GM21576 (cell line): ENCODE results near the gene ZNF777.
"Not testable (repeated sequence)": the region's sequence is repeated elsewhere in the genome, so short reads cannot be mapped to it uniquely, and the experiment has no call there.

Source experiments
- ATAC-seq: cut with Tn5 transposase; IDR thresholded peaks from one replicate; pipeline ENCODE4 v1.9.1; 2021; ENCODE audit warnings: mild to moderate bottlenecking, moderate library complexity; ENCODE audit not compliant: unreplicated experiment

ZNF777 gene

GRCh38 chr7:149460493-149461277, at the start of gene ZNF777:
TSS of gene ZNF777 (minus strand) at chr7:149461062. CDS start at chr7:149456022, 5,040 bp downstream.
- peak; percentile 95 for ATAC-seq

DNA sequence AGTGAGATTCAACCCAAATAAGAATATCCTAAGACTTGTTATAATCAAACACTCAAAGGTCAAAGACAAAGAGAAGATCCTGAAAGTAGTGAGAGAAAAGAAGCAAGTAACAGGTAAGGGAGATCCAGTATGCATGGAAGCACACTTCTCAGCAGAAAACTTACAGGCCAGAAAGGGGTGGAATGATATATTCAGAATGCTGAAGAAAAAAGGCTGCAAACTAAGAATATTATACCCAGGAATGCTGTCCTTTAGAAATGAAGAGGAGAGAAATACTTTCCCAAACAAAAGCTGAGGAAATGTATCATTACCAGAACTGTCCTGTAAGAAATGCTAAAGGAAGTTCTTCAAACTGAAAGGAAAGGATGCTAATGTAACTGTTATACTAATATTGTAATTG, 49.4 kb upstream of the ZNF777 start:
- ATAC-seq = no peak

- ATAC-seq = no peak
Observed at GRCh38 chr7:149509774-149510173, 48.9 kb upstream of the ZNF777 start.

- no peak for ATAC-seq
Observed at GRCh38 chr7:149505551-149505950, 44.7 kb upstream of the ZNF777 start.

GRCh38 chr7:149501651-149502050, 40.8 kb upstream of the ZNF777 start:
- no peak for ATAC-seq

DNA sequence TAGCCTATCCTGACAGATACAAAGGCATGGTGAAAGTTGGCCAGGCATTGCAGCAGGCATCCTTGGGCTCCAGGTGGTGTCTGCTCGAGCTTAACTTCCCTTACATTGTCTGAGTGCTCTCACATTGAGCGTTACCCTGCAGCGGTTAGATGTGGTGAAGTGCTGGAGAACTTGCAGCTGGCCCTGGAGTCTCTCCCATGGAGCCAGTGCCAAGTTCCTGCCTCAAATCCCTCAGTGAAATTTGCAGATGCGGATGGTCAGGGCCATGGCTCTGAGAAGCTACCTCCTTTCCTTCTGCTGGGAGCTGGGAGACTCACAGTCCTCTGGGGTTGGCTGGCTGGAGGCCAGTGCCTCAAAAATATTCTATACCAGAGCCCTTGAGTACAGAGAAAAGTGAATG, 40.0 kb upstream of the ZNF777 start:
- ATAC-seq = no peak

DNA sequence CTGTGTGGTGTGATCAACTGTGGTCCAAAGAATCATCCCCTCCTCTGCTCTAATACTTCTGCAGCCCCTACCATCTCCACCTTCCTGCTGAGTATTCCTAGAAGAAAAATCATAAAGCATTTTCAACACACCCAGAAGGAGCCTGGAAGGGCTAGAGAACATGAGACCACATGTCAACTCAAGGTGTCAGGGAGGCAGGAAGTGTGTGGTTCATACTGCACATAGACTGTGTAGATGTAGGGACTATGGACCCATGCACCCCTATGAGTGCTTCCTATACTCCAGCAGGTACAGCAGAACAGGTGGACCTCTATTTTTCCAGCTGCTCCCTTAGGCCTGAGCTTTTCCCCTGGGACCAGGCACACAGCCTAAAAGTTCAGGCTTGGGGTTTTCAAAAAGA, 39.3 kb upstream of the ZNF777 start:
- ATAC-seq = no peak

DNA sequence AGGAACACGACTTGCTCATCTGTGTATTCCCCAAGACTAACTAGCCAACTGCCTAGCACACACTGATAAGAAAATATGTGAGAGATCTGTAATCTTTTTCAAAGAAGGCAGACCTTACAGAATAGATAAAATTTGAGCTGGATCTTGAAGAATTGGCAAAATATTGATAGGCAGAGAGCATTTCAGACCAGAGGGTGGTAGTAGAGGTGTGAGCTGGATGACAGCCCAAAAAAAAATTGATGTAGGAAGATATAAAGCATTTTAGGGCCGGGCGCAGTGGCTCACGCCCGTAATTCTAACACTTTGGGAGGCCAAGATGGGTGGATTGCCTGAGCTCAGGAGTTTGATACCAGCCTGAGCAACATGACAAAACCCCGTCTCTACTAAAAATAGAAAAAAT, 37.9 kb upstream of the ZNF777 start:
- ATAC-seq = no peak

GRCh38 chr7:149497467-149498261, 36.8 kb upstream of the ZNF777 start, which contains the start of gene ZNF746:
TSS of gene ZNF746 (minus strand) at chr7:149497809. CDS start at chr7:149497536, 273 bp downstream.
- ATAC-seq = peak; percentile 93

DNA sequence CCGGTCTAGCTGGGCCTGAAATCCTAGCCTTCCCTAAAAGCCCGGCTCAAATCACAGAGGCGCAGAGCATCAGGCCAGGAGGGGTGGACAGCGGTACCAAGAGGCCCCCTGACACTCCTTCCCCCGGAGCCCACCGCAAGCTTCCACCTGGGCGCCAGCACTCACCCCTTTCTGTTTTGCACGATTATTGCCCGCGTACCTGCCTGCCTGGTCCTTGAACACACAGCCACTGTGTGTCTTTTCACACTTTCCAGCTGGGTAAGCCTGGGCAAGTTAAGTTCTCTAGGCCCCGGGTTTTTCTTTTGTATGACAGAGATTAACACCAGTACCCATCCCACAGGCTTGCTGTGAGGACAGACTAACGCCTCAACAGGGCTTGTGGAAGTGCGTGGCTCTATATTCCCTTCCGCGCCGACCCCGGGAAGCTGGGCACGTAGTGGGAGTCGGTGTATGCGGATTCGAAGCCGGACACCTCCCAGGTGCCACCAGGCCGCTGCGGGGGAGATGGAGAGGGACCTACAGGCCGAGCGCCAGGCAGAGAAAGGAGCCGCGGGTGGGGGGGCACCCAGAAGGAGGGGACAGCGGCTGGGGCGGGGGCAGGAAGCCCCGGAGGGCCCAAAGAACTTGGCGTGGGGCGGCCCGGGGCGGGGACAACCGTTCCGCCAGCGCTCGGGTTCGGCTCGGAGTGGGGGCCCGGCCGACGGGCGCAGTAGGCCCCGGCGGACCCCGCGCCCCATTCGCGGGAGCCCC, 36.0 kb upstream of the ZNF777 start:
- peak; percentile 21 for ATAC-seq

DNA sequence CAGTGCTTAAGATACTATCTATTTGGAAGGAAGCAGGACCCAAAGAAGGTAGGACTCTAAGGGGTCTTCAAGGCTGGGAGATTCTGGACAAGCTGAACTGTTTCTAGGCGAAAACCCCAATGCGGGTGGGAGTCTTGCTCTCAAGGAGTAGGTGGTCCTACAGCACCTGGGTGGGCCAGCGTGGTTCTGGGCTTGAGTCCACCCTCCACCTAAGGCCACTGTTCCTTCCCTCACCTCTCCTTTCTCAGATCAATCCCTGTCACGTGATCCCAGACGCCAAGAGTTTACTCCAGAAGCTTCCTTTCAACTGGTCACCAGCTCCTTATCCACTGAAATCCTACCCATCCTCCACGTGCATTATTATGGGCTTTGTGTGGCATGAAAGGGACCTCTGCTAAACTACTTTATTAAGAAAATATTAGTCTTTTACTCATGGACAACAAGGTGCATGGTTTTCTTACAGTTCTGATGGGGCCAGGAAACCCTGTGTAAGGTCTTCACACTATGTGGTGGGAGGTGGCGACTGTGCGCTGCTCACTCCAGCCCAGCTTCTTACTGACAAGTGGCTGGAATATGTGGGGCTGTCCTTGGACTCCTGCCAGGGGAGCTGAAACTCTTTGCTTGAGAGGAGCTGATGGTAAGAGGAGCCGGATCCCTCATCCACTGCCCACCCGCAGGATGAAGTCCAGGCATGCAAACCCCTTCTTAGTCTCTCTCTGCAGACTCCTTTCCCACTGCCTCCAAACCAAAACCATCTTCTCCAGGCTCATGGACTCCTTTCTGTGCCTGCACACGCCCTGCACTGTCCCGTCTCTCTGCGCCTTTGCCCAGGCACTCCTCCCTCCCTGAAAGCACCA, 35.2 kb upstream of the ZNF777 start:
- no peak for ATAC-seq

GRCh38 chr7:149494738-149495368, 34.0 kb upstream of the ZNF777 start:
- no peak for ATAC-seq

- ATAC-seq = not testable (repeated sequence)
Observed at GRCh38 chr7:149493975-149494374, 33.1 kb upstream of the ZNF777 start.

GRCh38 chr7:149493366-149493765, 32.5 kb upstream of the ZNF777 start:
- no peak for ATAC-seq

- ATAC-seq = no peak
Observed at GRCh38 chr7:149490083-149490760, 29.4 kb upstream of the ZNF777 start.

- ATAC-seq = no peak
Observed at GRCh38 chr7:149489391-149490024, 28.6 kb upstream of the ZNF777 start.

DNA sequence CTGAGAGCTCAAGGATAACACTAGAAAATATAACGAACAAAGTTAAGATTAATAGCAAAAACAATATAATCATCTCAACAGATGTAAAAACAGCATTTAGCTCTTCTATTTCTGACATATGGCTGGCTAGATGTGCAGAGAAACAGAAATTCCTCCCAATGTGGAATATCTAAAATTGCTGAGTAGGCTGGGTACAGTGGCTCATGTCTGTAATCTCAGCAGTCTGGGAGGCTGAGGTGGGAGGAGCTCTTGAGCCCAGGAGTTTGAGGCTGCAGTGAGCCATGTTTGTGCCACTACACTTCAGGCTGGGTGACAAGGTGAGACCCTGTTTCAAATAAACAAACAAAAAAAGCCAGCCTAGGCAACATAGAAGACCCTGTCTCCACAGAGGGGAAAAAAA, 18.7 kb upstream of the ZNF777 start:
- no peak for ATAC-seq

- no peak for ATAC-seq
Observed at GRCh38 chr7:149478754-149479153, 17.9 kb upstream of the ZNF777 start.
